Neural cell (in vitro differentiated cells): ENCODE measurements around the gene FAM131B. TPM values are rescaled to one million over a fixed set of nuclear protein-coding genes. Genes with fewer than 3 reads are reported as not detected.

Source experiments
- H2AFZ ChIP-seq: fragments of 200-600, 300-800 bp; sonication (generic), shearing (Covaris generic); 2 replicates; pipeline ENCODE4 v1.6.0; 2014; ENCODE audit warnings: low read depth, mild to moderate bottlenecking, antibody characterized with exemption, low read length, moderate library complexity
- H3F3A ChIP-seq: fragments of 200-600 bp; shearing (Covaris generic); 2 replicates; pipeline ENCODE4 v1.6.1; 2016; ENCODE audit warnings: mild to moderate bottlenecking, moderate library complexity, mixed read lengths, antibody characterized with exemption, low read length; ENCODE audit not compliant: insufficient read depth, poor library complexity, severe bottlenecking
- H3K27ac ChIP-seq: fragments of 200-600, 300-800 bp; sonication (generic), shearing (Covaris generic); 2 replicates; pipeline ENCODE4 v1.5.1; 2014; ENCODE audit warnings: mild to moderate bottlenecking, low read length, moderate library complexity
- H3K27me3 ChIP-seq: fragments of 300-800, 200-600 bp; sonication (generic), shearing (Covaris generic); 2 replicates; pipeline ENCODE4 v1.6.0; 2014; ENCODE audit warnings: mild to moderate bottlenecking, low read depth, low read length, moderate library complexity; ENCODE audit not compliant: insufficient read depth
- H3K36me3 ChIP-seq: fragments of 300-800, 200-600 bp; sonication (generic), shearing (Covaris generic); 2 replicates; pipeline ENCODE4 v1.5.1; 2014; ENCODE audit warnings: mild to moderate bottlenecking, antibody characterized with exemption, low read length, moderate library complexity; ENCODE audit not compliant: insufficient read depth
- H3K4me2 ChIP-seq: fragments of 300-800, 200-600 bp; sonication (generic), shearing (Covaris generic); 2 replicates; pipeline ENCODE4 v1.6.0; 2014; ENCODE audit warnings: mild to moderate bottlenecking, low read length
- H3K4me3 ChIP-seq: fragments of 300-800, 200-600 bp; sonication (generic), shearing (Covaris generic); 2 replicates; pipeline ENCODE4 v1.5.1; 2014; ENCODE audit warnings: mild to moderate bottlenecking, low read length, moderate library complexity
- H3K79me2 ChIP-seq: fragments of 200-600 bp; shearing (Covaris generic); replicated peaks from 2 replicates; pipeline ENCODE4 v1.6.0; 2014; ENCODE audit warnings: mild to moderate bottlenecking, low read length, moderate library complexity; ENCODE audit not compliant: insufficient read depth
- H3K9ac ChIP-seq: fragments of 300-800, 200-600 bp; sonication (generic), shearing (Covaris generic); 2 replicates; pipeline ENCODE4 v1.6.1; 2016; ENCODE audit warnings: mild to moderate bottlenecking, low read length, mixed read lengths
- H3K9me2 ChIP-seq: fragments of 200-600 bp; shearing (Covaris generic); 2 replicates; pipeline ENCODE4 v1.6.1; 2016; ENCODE audit warnings: mild to moderate bottlenecking, low read length, mixed read lengths; ENCODE audit not compliant: insufficient read depth
- H3K9me3 ChIP-seq: fragments of 200-600, 300-800 bp; sonication (generic), shearing (Covaris generic); 2 replicates; pipeline ENCODE4 v1.6.1; 2016; ENCODE audit warnings: mild to moderate bottlenecking, mixed run types, low read length, moderate library complexity, mixed read lengths
- H4K20me1 ChIP-seq: fragments of 200-600 bp; shearing (Covaris generic); 2 replicates; pipeline ENCODE4 v1.6.1; 2016; ENCODE audit warnings: mild to moderate bottlenecking, mixed run types; ENCODE audit not compliant: insufficient read depth
- EP300 ChIP-seq: fragments of 450-650 bp; conservative IDR thresholded peaks from 2 replicates; pipeline ENCODE4 v1.6.1; 2014; ENCODE audit warnings: antibody characterized with exemption, mild to moderate bottlenecking, moderate library complexity; ENCODE audit not compliant: poor library complexity, severe bottlenecking
- EZH2 ChIP-seq: fragments of 200-600, 300-800 bp; shearing (Covaris generic), sonication (generic); IDR thresholded peaks from 2 replicates; pipeline ENCODE4 v1.6.1; 2014; ENCODE audit warnings: antibody characterized with exemption, low read length, borderline replicate concordance, mild to moderate bottlenecking; ENCODE audit not compliant: insufficient read depth, poor library complexity, severe bottlenecking
- MXI1 ChIP-seq: fragments of 450-650 bp; conservative IDR thresholded peaks from 2 replicates; pipeline ENCODE4 v1.6.1; 2014; ENCODE audit warnings: antibody characterized with exemption, mild to moderate bottlenecking; ENCODE audit not compliant: poor library complexity, severe bottlenecking
- POLR2AphosphoS5 ChIP-seq: IDR thresholded peaks from 2 replicates; pipeline ENCODE4 v1.6.1; 2012
- RAD21 ChIP-seq: fragments of 450-650 bp; conservative IDR thresholded peaks from 2 replicates; pipeline ENCODE4 v1.6.1; 2014; ENCODE audit warnings: antibody characterized with exemption, mild to moderate bottlenecking, moderate library complexity
- SMC3 ChIP-seq: fragments of 450-650 bp; conservative IDR thresholded peaks from 2 replicates; pipeline ENCODE4 v1.6.1; 2014; ENCODE audit warnings: antibody characterized with exemption, mild to moderate bottlenecking, moderate library complexity; ENCODE audit not compliant: poor library complexity
- TAF1 ChIP-seq: IDR thresholded peaks from 2 replicates; pipeline ENCODE4 v1.6.1; 2012; ENCODE audit warnings: low read depth
- polyA plus RNA-seq: library from polyadenylated mRNA; depleted of rRNA; stranded (reverse); fragments of >200 nt; gene quantifications from 2 replicates; pipeline ENCODE4 v1.2.3, GENCODE V29; 2014
- TF ChIP-seq, protein P1 (sequence below): IDR thresholded peaks from 2 replicates; pipeline ENCODE4 v1.6.1; 2012; ENCODE audit warnings: borderline replicate concordance
- TF ChIP-seq, protein P2 (sequence below): fragments of 450-650 bp; IDR thresholded peaks from 2 replicates; pipeline ENCODE4 v1.5.1; 2014; ENCODE audit warnings: antibody characterized with exemption, mild to moderate bottlenecking, moderate library complexity; ENCODE audit not compliant: poor library complexity, severe bottlenecking

FAM131B gene
- polyA plus RNA-seq, 1 donor from 2014 or later = 45.9 TPM

DNA sequence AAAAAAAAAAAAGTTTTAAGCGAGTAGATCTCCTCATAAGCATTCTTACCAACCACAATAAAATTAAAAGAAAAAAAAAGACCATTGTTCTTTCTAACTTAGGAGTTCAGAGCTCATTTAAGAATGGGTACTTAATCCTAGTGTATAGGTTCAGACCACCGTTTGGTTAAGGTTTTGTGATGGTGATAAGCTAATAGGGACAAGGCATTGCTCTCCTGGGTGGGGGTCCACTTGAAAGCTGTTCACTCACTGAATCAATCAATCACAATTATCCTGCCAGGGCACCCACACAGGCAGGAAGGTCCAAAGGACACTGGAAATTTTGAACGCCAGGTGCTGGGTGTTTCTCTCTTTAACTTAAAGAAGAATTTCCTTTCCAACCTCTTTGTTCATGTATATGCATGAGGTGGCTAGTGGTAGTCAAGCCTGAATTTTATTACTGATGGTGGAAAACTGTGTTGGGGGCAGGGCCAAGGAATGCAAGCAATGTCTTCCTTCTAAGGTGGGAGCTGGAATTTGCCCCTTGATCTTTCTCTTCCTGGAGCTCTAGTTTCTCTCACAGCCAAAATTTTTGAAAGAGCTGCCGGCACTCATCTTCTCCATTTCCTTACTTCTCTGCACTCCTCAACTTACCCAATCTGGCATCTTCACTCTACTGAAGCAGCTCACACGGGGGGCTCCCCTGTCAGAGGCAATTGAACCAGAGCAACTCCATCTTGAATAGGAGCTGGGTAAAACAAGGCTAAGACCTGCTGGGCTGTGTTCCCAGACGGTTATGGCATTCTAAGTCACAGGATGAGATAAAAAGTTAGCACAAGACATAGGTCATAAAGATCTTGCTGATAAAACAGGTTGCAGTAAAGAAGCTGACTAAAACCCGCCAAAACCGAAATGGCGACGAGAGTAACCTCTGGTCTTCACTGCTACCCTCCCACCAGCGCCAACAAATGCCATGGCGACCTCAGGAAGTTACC is 7.5 kb upstream of the FAM131B start:
- H3F3A ChIP-seq = no peaks in the 10 kb centered on the region
- no peak overlapping the region for H3K27ac ChIP-seq
- no peak overlapping the region for H2AFZ ChIP-seq
- H3K9me3 ChIP-seq = no peaks in the 10 kb centered on the region
- H3K4me2 ChIP-seq = no peak overlapping the region
- H4K20me1 ChIP-seq = no peaks in the 10 kb centered on the region
- TF ChIP-seq EP300 (no peak), SMC3 (no peak), EZH2 (no peak), RAD21 (no peak), TAF1 (no peak), MXI1 (no peak), POLR2AphosphoS5 (no peak)
- TF ChIP-seq, protein P1, sequence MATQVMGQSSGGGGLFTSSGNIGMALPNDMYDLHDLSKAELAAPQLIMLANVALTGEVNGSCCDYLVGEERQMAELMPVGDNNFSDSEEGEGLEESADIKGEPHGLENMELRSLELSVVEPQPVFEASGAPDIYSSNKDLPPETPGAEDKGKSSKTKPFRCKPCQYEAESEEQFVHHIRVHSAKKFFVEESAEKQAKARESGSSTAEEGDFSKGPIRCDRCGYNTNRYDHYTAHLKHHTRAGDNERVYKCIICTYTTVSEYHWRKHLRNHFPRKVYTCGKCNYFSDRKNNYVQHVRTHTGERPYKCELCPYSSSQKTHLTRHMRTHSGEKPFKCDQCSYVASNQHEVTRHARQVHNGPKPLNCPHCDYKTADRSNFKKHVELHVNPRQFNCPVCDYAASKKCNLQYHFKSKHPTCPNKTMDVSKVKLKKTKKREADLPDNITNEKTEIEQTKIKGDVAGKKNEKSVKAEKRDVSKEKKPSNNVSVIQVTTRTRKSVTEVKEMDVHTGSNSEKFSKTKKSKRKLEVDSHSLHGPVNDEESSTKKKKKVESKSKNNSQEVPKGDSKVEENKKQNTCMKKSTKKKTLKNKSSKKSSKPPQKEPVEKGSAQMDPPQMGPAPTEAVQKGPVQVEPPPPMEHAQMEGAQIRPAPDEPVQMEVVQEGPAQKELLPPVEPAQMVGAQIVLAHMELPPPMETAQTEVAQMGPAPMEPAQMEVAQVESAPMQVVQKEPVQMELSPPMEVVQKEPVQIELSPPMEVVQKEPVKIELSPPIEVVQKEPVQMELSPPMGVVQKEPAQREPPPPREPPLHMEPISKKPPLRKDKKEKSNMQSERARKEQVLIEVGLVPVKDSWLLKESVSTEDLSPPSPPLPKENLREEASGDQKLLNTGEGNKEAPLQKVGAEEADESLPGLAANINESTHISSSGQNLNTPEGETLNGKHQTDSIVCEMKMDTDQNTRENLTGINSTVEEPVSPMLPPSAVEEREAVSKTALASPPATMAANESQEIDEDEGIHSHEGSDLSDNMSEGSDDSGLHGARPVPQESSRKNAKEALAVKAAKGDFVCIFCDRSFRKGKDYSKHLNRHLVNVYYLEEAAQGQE = no peak
- TF ChIP-seq, protein P2, sequence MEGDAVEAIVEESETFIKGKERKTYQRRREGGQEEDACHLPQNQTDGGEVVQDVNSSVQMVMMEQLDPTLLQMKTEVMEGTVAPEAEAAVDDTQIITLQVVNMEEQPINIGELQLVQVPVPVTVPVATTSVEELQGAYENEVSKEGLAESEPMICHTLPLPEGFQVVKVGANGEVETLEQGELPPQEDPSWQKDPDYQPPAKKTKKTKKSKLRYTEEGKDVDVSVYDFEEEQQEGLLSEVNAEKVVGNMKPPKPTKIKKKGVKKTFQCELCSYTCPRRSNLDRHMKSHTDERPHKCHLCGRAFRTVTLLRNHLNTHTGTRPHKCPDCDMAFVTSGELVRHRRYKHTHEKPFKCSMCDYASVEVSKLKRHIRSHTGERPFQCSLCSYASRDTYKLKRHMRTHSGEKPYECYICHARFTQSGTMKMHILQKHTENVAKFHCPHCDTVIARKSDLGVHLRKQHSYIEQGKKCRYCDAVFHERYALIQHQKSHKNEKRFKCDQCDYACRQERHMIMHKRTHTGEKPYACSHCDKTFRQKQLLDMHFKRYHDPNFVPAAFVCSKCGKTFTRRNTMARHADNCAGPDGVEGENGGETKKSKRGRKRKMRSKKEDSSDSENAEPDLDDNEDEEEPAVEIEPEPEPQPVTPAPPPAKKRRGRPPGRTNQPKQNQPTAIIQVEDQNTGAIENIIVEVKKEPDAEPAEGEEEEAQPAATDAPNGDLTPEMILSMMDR = no peak
- H3K79me2 ChIP-seq = no peaks in the 10 kb centered on the region
- H3K36me3 ChIP-seq = no peaks in the 10 kb centered on the region
- no peak overlapping the region for H3K9ac ChIP-seq
- H3K27me3 ChIP-seq = no peaks in the 10 kb centered on the region
- H3K9me2 ChIP-seq = no peaks in the 10 kb centered on the region
- no peak overlapping the region for H3K4me3 ChIP-seq

DNA sequence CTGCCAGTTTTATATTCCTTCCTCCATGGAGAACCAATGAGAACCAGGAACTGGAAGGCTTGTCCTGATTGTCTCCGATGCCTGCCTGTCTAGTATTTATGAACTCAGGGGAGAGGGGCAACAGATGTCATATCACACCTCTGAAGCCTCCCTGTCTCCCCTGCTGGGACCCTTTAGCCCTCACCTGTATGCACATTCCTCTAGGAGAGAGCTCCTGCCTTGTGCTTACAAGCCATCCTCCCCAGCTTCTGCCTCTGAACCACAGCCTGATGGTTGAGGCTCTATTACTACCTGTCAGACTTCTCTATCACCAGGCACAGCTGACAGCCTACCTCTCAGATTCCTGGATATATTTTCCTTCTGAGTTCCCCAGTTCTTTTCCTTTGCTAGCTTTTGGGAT is 5.9 kb upstream of the FAM131B start:
- no peaks in the 10 kb centered on the region for H3K9me3 ChIP-seq
- H3K36me3 ChIP-seq = no peaks in the 10 kb centered on the region
- no peak overlapping the region for H3K4me3 ChIP-seq
- H3K9me2 ChIP-seq = no peaks in the 10 kb centered on the region
- no peak overlapping the region for H3K9ac ChIP-seq
- no peaks in the 10 kb centered on the region for H3K27me3 ChIP-seq
- H4K20me1 ChIP-seq = no peaks in the 10 kb centered on the region
- no peak for TF ChIP-seq EP300
- TF ChIP-seq, protein P1 = no peak
- TF ChIP-seq EZH2 = no peak
- TF ChIP-seq POLR2AphosphoS5 = no peak
- TF ChIP-seq, protein P2 = no peak
- no peak for TF ChIP-seq MXI1
- TF ChIP-seq RAD21 = no peak
- TF ChIP-seq TAF1 = no peak
- no peak overlapping the region for H2AFZ ChIP-seq
- H3K27ac ChIP-seq = no peak overlapping the region
- H3K4me2 ChIP-seq = no peak overlapping the region
- no peaks in the 10 kb centered on the region for H3F3A ChIP-seq
- H3K79me2 ChIP-seq = peaks cover 7% of the 10 kb centered on the region
